Kidney epithelial cell (primary cell): Measurements from ENCODE around the gene CNTF. TPM values are rescaled to one million over a fixed set of nuclear protein-coding genes. Genes with fewer than 3 reads are reported as not detected.

Experiments
- DNase-seq: peaks from one replicate; pipeline ENCODE4 v3.0.0-alpha.2; 2010; ENCODE audit warnings: low read depth
- H3K27me3 ChIP-seq: 2 replicates; pipeline ENCODE4 v1.6.0; 2011; ENCODE audit warnings: low read length; ENCODE audit not compliant: control insufficient read depth, insufficient read depth
- H3K36me3 ChIP-seq: 2 replicates; pipeline ENCODE4 v1.5.1; 2011; ENCODE audit warnings: low read length; ENCODE audit not compliant: control insufficient read depth, insufficient read depth
- H3K4me3 ChIP-seq: 2 replicates; pipeline ENCODE4 v1.5.1; 2011; ENCODE audit warnings: low read depth, mild to moderate bottlenecking, control low read depth, low read length
- CTCF ChIP-seq: IDR thresholded peaks from 2 replicates; pipeline ENCODE4 v1.5.1; 2011; ENCODE audit warnings: mild to moderate bottlenecking, moderate library complexity, low read length, control low read depth, inconsistent platforms; ENCODE audit not compliant: insufficient read depth, poor library complexity, severe bottlenecking
- total RNA-seq: library from RNA; depleted of rRNA; stranded (reverse); fragments of >200 nt; gene quantifications from 2 replicates; pipeline ENCODE4 v1.2.3, GENCODE V29; 2015

The CNTF gene
- total RNA-seq, 1 donor from 2014 or later = 1.1 TPM

GRCh38 chr11:58609723-58610122 lies 12.7 kb upstream of the CNTF start:
- H3K36me3 ChIP-seq = peaks cover 2% of the 10 kb centered on the region
- DNase-seq = no peak
- no peak for TF ChIP-seq CTCF

GRCh38 chr11:58613228-58613627 lies 9.2 kb upstream of the CNTF start:
- DNase-seq = no peak
- H3K36me3 ChIP-seq = peaks cover 5% of the 10 kb centered on the region

More at GRCh38 chr11:58609723-58610122, 12.7 kb upstream of the CNTF start:
- H3K27me3 ChIP-seq = no peaks in the 10 kb centered on the region
- H3K4me3 ChIP-seq = no peak overlapping the region

GRCh38 chr11:58615559-58615958 lies 6.9 kb upstream of the CNTF start:
- H3K4me3 ChIP-seq = no peak overlapping the region
- no peak for TF ChIP-seq CTCF
- peaks cover 5% of the 10 kb centered on the region for H3K36me3 ChIP-seq
- no peak for DNase-seq
- no peaks in the 10 kb centered on the region for H3K27me3 ChIP-seq

More at GRCh38 chr11:58613228-58613627, 9.2 kb upstream of the CNTF start:
- no peaks in the 10 kb centered on the region for H3K27me3 ChIP-seq
- no peak overlapping the region for H3K4me3 ChIP-seq
- no peak for TF ChIP-seq CTCF

- DNase-seq = peak; percentile 12
- TF ChIP-seq CTCF = no peak
- peaks cover 5% of the 10 kb centered on the region for H3K36me3 ChIP-seq
- no peaks in the 10 kb centered on the region for H3K27me3 ChIP-seq
- H3K4me3 ChIP-seq = no peak overlapping the region
These were observed 5.9 kb upstream of the CNTF start for GRCh38 chr11:58616594-58616993.

- no peaks in the 10 kb centered on the region for H3K27me3 ChIP-seq
- H3K36me3 ChIP-seq = peaks cover 5% of the 10 kb centered on the region
- no peak for TF ChIP-seq CTCF
- no peak for DNase-seq
- H3K4me3 ChIP-seq = no peak overlapping the region
These were observed 4.4 kb upstream of the CNTF start for GRCh38 chr11:58617976-58618557.
